Activated CD4-positive, alpha-beta T cell treated with anti-CD3 and anti-CD28 coated beads, Interleukin-10, Interleukin-2, amounts not matched to agents 100 ng/mL and 50 ng/mL, durations not matched to agents 16 hours and 8 hours (primary cell): ENCODE data around the gene KIF12.
"Not testable (repeated sequence)": the region's sequence is repeated elsewhere in the genome, so short reads cannot be mapped to it uniquely, and the experiment has no call there.

ENCODE experiments used
- DNase-seq: peaks from one replicate; pipeline ENCODE4 v3.0.0-alpha.2; 2020

Gene KIF12

GRCh38 chr9:114082763-114083412 is 16.2 kb downstream of the KIF12 start:
- not testable (repeated sequence) for DNase-seq

DNA sequence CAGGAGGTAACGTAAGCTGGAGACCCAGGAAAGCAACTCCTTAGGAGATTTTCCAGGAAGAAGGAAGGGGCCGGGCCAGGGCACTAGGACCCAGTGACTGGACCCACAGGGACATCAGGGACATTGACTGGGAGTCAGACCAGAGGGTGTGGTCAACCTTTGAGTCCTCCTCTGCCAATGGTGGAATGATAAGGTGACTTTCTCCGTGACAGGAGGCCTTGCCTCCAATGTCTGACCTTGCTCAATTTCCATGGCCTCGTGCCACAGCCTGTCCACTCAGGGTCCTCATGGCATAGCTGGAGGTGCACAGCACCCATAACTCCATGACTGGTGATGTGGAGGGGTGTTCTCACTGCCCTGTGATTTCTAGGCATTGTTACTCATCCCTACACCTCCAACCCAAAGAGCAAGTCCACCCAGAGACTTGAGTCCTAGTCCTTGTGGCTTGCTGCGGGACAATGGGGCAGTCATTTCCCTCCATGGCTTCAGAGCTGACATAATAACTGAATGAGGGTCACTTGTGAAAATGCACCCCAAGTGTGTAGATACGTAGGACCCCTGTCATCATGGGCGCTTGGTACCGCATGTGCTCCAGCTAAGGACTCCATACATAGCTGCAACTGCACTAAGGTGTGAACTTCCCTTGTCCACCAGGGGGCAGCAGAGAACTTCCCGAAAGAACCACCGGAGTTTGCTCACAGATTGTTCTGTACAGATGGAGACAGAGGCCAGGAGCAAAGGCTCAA is 16.9 kb downstream of the KIF12 start:
- peak; percentile 85 for DNase-seq

DNA sequence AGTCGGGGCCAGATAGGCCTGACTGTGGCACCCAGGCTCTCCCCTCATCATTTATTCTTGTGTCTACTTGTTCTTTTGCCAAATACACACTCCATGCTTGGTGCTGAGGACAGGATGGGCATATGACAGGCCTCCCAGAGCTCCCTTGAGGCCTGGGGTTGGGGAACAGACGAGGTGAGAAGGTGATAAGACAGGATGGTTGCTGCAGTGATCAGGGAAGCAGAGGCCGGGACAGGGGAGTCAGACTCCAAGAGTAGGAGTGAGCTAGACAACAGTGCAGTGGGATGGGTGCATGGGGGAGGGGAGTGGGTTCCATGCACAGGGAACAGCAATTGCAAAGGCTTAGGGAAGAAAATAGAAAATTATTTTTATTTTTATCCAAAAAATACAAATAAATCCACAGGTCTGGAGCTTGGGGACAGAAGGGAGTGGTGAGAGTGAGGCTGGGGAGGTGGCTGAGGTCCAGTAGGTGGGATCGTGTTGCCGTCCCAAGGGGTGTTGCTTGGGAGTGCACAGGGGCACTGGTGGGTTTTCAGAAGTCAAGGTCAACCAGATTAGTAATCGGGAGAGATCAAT is 17.6 kb downstream of the KIF12 start:
- no peak for DNase-seq

- no peak for DNase-seq
Measured at GRCh38 chr9:114080773-114081440, 18.2 kb downstream of the KIF12 start.

GRCh38 chr9:114080195-114080772 is 18.8 kb downstream of the KIF12 start:
- no peak for DNase-seq

- DNase-seq: no peak
Measured at GRCh38 chr9:114078781-114079156, 20.3 kb downstream of the KIF12 start.

DNA sequence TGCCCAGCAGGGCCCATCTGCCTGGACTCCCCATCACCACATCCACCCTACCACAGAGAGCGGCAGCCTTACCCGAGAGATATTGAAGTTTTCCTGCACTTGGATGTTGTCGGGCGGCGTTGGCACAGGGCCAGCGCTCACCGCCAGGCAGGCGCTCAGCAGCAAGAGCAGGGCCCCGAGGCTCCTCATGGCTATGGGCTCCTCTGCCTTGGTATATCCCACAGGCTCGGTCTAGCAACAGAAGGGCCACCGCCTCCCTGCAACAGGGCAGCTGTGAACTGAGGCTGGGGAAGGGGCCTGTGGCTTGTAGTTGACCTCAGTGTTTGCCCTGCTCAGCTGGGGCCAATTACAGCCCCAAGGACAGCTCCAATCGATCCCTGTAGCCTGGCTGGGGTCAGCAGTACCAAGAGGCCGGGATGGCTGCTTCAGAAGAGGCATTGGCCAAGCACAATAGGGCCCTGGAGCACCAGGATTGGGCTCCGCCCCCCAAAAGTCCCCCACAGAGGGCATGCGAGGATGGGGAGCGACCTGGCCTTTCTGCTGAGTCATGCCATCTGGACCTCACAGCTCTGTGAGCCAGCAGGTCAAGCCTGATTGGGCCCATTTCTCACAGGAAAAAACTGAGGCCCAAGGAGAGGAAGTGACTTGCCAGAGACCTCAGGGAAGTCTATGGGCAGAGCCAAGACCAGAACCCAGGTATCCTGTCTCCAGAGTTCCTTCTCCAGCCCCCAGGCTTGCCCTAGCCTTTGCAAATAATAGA is 20.9 kb downstream of the KIF12 start, which contains the start of gene AMBP:
Gene AMBP (minus strand): TSS at position 280 of the 760 bp plus-strand sequence. CDS start 91 bp downstream, at position 189.
- no peak for DNase-seq

GRCh38 chr9:114077162-114077837 is 21.8 kb downstream of the KIF12 start:
- DNase-seq: no peak

DNA sequence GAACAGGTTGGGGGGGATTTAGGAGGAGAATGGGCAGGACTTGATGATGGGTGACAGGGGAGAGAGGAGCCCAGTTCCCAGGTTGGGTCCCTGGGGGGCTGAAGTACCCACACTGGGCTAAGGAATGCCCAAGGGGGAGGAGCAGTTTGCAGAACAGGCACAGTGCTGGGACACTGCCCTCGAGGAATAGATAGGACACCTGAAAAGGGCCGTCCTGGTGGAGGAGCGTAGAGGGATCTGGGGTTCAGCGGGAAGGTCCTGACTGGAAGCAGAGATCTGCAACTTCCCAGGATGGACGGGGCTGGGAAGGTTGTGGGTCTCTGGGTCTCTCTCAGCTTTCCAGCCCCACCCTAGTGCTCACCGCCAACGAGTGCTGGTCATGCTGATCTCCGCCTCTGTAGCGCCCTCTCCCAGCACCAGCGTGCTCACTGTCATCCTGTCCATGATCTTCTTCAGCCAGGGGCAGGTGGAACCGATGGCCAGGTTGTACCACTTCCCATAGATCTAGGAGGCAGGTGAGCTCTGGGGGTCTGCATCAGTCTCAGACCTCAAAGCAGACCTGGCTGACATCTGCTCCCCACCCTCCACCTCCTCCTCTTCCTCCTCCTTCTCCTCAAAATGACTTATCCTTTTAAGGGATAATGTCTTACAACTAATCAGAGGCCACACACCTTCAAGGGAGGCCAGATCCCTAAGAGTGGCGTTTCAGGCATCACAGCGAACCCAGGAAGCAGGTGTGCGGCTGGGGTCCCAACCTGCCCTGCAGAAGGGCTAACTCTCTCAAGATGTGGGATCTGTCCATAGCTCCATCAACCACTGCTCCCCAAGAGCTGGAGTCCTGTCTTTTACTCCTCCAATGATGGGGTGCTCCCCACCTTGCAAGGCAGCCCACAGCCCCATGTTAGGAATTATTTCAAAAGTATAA is 22.6 kb downstream of the KIF12 start:
- no peak for DNase-seq

GRCh38 chr9:114075602-114076001 is 23.5 kb downstream of the KIF12 start:
- no peak for DNase-seq

DNA sequence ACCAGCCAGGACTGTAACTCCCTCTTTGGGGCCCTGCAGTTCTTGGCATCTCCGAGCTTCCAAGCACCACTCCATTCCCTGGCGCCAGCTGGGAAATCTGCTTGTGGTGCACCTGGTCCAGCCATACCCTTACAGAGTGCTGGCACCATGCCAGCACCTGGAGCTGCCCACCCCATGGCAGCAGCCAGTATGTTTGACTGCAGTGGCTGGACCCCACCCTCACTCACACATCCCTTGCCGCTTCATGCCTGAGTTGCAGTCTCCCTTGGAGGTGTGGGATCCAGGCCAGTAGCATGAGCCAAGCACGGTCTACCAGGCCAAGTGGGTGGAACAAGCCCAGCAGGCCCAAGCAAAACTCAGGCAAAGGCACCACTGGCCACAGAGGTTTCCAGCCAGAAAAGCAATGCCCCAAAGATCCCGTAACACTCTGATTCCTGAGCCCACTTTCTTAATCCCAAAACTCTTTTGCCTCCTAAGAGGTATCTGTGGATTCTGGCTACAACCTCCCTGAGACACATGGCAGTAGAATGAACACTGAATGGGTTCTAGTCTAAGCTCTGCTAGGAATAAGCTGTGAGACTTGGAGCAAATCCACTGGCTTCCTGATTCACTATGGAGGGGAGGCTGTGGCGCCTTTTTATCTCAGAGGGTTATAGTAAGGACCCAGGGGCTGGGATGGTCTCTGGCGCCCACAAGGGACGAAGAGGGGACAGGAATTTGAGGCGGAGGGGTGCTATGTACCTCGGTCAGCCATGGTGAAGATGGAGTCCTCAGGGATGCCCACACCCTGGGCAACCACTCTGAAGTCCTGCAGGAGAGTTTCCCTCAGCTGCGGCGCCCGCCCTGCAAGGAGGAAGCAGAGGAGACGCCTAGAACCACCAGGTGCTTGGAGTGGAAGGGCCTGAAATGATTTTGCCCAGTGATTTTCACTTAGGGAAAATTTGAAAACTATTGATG is 26.6 kb downstream of the KIF12 start:
- DNase-seq: no peak

GRCh38 chr9:114071197-114071795 is 27.8 kb downstream of the KIF12 start:
- DNase-seq: no peak

DNA sequence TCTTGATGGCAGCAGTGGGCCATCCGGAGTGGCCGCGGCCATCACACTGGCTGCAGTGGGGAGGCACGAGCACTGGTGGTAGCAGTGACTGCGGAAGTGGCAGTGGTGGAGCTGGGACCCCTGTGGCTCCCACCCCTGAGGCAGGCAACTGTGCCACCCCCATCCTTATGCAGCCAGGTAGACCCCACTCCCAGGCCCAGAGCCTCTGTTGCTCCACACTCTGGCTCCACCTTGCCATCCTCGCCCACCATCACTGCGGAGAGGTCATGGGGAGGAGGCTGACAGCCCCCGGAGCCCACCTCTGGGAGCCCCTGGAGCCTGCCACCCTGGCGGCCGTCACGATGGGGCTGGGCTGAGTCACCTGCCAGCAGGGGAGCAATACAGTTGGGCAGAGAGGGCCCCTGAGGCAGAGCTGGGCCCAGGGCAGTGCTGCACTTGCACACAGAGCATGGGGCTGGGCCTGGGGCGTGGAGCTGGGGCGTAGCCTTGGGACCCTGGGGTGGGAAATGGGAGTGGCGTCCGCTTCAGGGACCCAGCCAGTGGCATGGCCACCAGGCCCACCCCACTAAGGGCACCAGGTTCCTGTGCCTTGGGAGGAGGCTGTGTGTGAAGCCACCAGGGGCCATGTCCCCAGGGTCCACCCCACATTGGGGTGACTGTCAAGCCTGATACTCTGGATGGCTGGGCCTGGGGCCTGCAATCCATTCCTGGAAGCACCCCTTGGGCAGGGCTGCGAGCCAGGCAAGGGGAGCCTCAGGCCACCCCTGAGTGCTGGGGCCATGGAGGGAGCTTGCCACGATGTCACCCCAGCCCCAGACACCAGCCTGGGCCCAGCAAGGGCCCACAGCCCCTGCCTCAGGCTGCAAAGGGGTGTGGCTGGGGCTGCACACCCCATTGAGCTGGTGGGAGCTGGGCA is 28.6 kb downstream of the KIF12 start:
- no peak for DNase-seq

DNA sequence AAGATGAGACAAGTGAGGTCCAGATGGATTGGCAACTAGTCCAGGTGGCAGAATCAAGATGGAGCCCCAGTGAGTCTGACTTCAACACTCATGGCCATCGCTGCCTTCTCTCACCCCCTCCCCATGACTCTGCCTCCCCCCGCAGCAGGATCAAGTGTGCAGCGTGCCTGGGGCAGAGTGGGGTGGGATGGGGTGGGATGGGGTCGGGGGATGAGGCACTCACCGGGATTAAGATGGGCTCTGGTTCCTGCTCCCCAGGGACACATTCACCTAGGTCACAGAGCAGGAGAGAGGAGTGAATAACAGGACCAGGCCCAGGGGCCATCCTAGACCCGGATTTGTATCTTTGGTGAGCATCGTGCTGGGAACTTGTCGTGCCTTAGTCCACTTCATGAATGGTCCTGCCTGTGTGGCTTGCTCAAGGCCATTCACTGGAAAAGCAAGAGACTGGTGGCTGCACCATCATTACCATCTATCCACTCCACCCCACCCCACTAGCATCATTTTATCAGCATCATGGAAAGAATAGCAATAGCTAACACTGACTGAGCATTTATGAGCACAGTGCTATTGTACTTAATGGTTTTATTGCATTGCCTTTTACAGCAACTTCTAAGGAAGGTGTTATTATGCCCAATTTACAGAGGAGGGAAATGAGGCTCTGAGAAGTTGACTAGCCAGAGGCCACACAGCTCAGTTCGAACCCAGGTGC is 29.5 kb downstream of the KIF12 start:
- no peak for DNase-seq

DNA sequence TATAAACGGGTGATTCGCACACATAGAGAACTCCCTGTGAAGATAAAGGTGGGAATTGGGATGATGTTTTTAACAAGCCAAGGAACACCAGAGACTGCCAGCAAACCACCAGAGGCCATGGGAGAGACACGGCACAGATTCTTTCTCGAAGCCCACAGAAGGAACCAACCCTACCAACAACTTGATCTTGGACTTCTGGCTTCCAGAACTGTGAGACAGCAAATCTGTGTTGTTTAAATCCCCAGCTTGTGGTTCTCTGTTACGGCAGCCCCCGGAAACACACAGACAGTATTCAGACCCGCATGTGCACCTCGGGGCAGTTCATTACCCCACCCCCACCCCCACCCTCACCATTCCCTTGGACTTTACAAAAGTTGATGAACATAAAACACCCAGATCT is 33.8 kb downstream of the KIF12 start:
- DNase-seq: no peak

DNA sequence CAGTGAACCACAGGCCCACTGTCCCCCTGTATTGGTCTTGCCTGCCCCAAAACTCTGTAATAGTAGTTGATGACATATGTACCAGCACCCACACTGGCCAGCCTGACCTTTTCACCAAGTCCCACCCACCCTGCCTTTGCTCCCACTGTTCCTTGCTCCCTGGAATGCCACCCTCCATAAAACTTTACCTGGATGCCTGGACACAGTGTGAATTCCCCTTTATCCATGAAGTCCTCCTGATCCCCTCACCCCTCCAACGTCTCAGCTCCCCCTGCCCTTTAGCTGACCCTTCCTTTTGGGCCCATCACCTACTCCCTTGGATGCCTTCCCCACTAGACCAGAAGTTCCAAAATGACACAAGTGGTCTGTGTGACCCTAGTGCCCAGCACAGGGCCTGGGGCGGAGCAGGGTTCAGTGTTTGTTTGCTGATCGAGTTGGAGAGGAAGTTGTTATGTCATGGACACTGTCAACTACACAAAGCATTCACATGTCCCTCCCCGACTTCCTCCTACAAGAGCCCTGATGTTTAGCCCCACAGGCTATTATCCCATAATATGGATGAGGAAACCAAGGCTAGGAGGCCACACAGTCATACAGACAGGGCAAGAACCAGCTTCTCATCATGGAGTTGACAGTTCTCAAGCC is 37.1 kb downstream of the KIF12 start:
- no peak for DNase-seq

DNA sequence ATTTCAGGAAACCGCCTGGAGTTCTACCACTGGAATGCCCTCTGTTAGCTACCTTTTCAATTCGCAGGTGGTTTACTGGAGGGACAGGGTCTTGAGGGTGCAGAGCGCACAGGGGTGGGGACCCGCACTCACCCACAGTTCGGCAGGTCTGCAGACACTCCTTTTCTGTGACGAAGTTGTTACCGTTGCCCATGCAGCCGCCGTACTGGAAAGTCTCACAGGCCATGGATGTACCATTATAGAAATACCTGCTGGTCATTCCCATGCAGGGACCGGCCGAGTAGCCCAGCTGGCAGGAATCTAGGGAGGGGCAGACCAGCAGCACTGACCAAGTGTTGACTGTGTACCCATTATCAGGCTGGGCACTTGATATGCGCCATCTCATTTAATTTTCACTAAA is 37.8 kb downstream of the KIF12 start:
- no peak for DNase-seq
